Measurements from ENCODE around the gene WDR46. TPM values are rescaled to one million over a fixed set of nuclear protein-coding genes. Genes with fewer than 3 reads are reported as not detected.

Gene WDR46
- total RNA-seq, 1 experiment from 2014 or later = 99.2 TPM

- Histone ChIP-seq H3K27ac (ENCODE audit: insufficient read length, low read depth, low read length) (peak overlapping the region; percentile 74), H3K56ac (ENCODE audit: insufficient read length, low read depth, low read length) (no peak overlapping the region), H3K9ac (ENCODE audit: extremely low read depth, insufficient read length, low read length) (peak overlapping the region; percentile 80), H3K23me2 (ENCODE audit: insufficient read length, low read depth, low read length, poor library complexity, severe bottlenecking) (peaks cover 4% of the 10 kb centered on the region), H2AK5ac (ENCODE audit: insufficient read length, low read length) (no peak overlapping the region), H3T11ph (ENCODE audit: low read length) (no peak overlapping the region), H2BK5ac (ENCODE audit: insufficient read length, low read length) (no peak overlapping the region), H2BK120ac (ENCODE audit: low read depth, low read length, poor library complexity, severe bottlenecking) (no peak overlapping the region), H2BK15ac (ENCODE audit: low read depth, low read length) (no peak overlapping the region), H3K4me2 (ENCODE audit: insufficient read depth, insufficient read length, low read length) (peak overlapping the region; percentile 86), H3K18ac (ENCODE audit: insufficient read length, low read depth, low read length) (peak overlapping the region; percentile 53), H2AFZ (ENCODE audit: low read length) (no peak overlapping the region), H3K14ac (ENCODE audit: insufficient read depth, low read length) (peak overlapping the region; percentile 59; the same call in 1 of the 2 replicates), H3K23ac (ENCODE audit: insufficient read length, low read depth, low read length) (no peak overlapping the region), H4K5ac (ENCODE audit: insufficient read length, low read depth, low read length) (peak overlapping the region; percentile 5), H3K79me2 (ENCODE audit: insufficient read depth, low read length) (peaks cover 23% of the 10 kb centered on the region; the same call in 1 of the 2 replicates), H3K4me1 (ENCODE audit: insufficient read depth, low read length) (no peaks in the 10 kb centered on the region; the same call in 1 of the 2 replicates), H2BK20ac (ENCODE audit: low read depth, low read length, poor library complexity, severe bottlenecking) (no peak overlapping the region), H3K9me3 (ENCODE audit: control insufficient read depth, low read depth, low read length) (no peaks in the 10 kb centered on the region), H4K20me1 (ENCODE audit: control insufficient read depth, insufficient read depth, insufficient read length) (no peaks in the 10 kb centered on the region), H3K4ac (ENCODE audit: low read depth, low read length) (no peak overlapping the region), H2BK12ac (ENCODE audit: insufficient read length, low read depth, low read length) (no peak overlapping the region), H3K27me3 (ENCODE audit: insufficient read depth, low read length) (no peaks in the 10 kb centered on the region), H3K79me1 (ENCODE audit: insufficient read depth, low read depth, low read length, poor library complexity, severe bottlenecking) (no peaks in the 10 kb centered on the region), H4K91ac (ENCODE audit: insufficient read length, low read depth, low read length) (no peak overlapping the region), H4K8ac (replicated peaks; ENCODE audit: insufficient read length, low read depth, low read length) (peak overlapping the region; percentile 23)
- Mint-ChIP-seq H3K4me1 (peaks cover 24 to 40% of the 10 kb centered on the region in 2 experiments), H3K9me3 (no peaks in the 10 kb centered on the region; a peak in 1 of 5 replicates), H3K4me3 (peak overlapping the region; percentile 89 to 94), H3K27ac (peak overlapping the region; percentile 99 to 100 (median 100)), H3K27me3 (ENCODE audit: low read depth) (no peaks in the 10 kb centered on the region; the same call in 1 of the 2 replicates), H3K36me3 (ENCODE audit: insufficient read depth in 1 of 3, low read depth in 3 of 3) (peaks cover 50 to 77% (median 77%) of the 10 kb centered on the region in 3 experiments)
- DNase-seq = no peak
- no CpG with 5 or more reads among the region's 7 CpGs for WGBS (ENCODE audit: extremely low coverage, insufficient read length, low lambda C conversion rate)
- TF ChIP-seq CTCF (conservative IDR thresholded peaks at IDR 0.05) = peak; percentile 18; the same call in 1 of the 3 replicates
These were observed 17.9 kb downstream of the WDR46 start for GRCh38 chr6:33271117-33271467.

Measured in H9 (cell line).